IMR-90 (cell line): ENCODE data around the gene MPZ. TPM values are rescaled to one million over a fixed set of nuclear protein-coding genes. Genes with fewer than 3 reads are reported as not detected.

ENCODE experiments used
- ATAC-seq: fragments of 200-7000 bp; cut with Tn5 transposase; 2 replicates; pipeline ENCODE4 v1.9.1; 2020; ENCODE audit warnings: low read depth, mild to moderate bottlenecking, moderate library complexity
- BruUV-seq: library from RNA; stranded (reverse); fragments of 400-500 nt; replicated peaks from 2 replicates; lab custom pipeline; 2021; lab: Mats Ljungman, UMichigan
- CTCF ChIA-PET: fragments of 300-600 bp; formaldehyde crosslinking; extraction: SDS; loops from one replicate; lab custom pipeline; 2021; ENCODE audit warnings: antibody characterized with exemption; lab: Yijun Ruan, JAX
- POLR2A ChIA-PET: fragments of 300-600 bp; sonication (Branson Sonifier 250); formaldehyde crosslinking; loops from one replicate; lab custom pipeline; 2022; ENCODE audit warnings: antibody characterized with exemption; ENCODE audit not compliant: unreplicated experiment; lab: Charles Lee
- DNase-seq: peaks from one replicate; pipeline ENCODE4 v3.0.0; 2013
- H2AFZ ChIP-seq: replicated peaks from 2 replicates; pipeline ENCODE3; 2013; ENCODE audit warnings: low read length, mild to moderate bottlenecking; ENCODE audit not compliant: poor library complexity
- H2AK5ac ChIP-seq: 2 replicates; pipeline ENCODE4 v1.6.1; 2013; ENCODE audit warnings: low read depth, low read length, inconsistent platforms
- H2AK9ac ChIP-seq: replicated peaks from 2 replicates; pipeline ENCODE3; 2013; ENCODE audit warnings: mild to moderate bottlenecking, low read depth, low read length, moderate library complexity; ENCODE audit not compliant: poor library complexity
- H2BK120ac ChIP-seq: 2 replicates; pipeline ENCODE4 v1.6.1; 2013; ENCODE audit warnings: low read depth, low read length, inconsistent platforms
- H2BK15ac ChIP-seq: 3 replicates; pipeline ENCODE4 v1.6.1; 2013; ENCODE audit warnings: low read depth, low read length, inconsistent platforms
- H2BK20ac ChIP-seq: 2 replicates; pipeline ENCODE4 v1.6.1; 2013; ENCODE audit warnings: low read depth, mild to moderate bottlenecking, inconsistent platforms, low read length, moderate library complexity
- H2BK5ac ChIP-seq: 2 replicates; pipeline ENCODE4 v1.6.1; 2013; ENCODE audit warnings: mild to moderate bottlenecking, low read depth, low read length, inconsistent platforms; ENCODE audit not compliant: poor library complexity, severe bottlenecking
- H3K14ac ChIP-seq: replicated peaks from 2 replicates; pipeline ENCODE4 v1.6.1; 2013; ENCODE audit warnings: low read depth, low read length, inconsistent platforms
- H3K18ac ChIP-seq: 2 replicates; pipeline ENCODE4 v1.6.1; 2013; ENCODE audit warnings: low read depth, low read length, control low read depth
- H3K23ac ChIP-seq: 2 replicates; pipeline ENCODE4 v1.6.1; 2013; ENCODE audit warnings: low read depth, low read length, inconsistent platforms
- H3K27ac ChIP-seq: 2 replicates; pipeline ENCODE4 v1.5.1; 2013; ENCODE audit warnings: mild to moderate bottlenecking, control low read depth, low read length; ENCODE audit not compliant: insufficient read depth
- H3K27me3 ChIP-seq: 2 replicates; pipeline ENCODE4 v1.6.1; 2013; ENCODE audit warnings: low read length; ENCODE audit not compliant: control insufficient read depth, insufficient read depth
- H3K36me3 ChIP-seq: 2 replicates; pipeline ENCODE4 v1.6.1; 2013; ENCODE audit warnings: low read length, mixed read lengths; ENCODE audit not compliant: control insufficient read depth, insufficient read depth
- H3K4ac ChIP-seq: 2 replicates; pipeline ENCODE4 v1.6.1; 2013; ENCODE audit warnings: low read depth, low read length, inconsistent platforms
- H3K4me1 ChIP-seq: 2 replicates; pipeline ENCODE4 v1.6.1; 2013; ENCODE audit warnings: low read length, mixed read lengths; ENCODE audit not compliant: control insufficient read depth, insufficient read depth
- H3K4me2 ChIP-seq: 2 replicates; pipeline ENCODE4 v1.6.1; 2013; ENCODE audit warnings: low read depth, mild to moderate bottlenecking, control low read depth, low read length, moderate library complexity
- H3K4me3 ChIP-seq: 2 replicates; pipeline ENCODE4 v1.5.1; 2013; ENCODE audit warnings: low read depth, mild to moderate bottlenecking, control low read depth, low read length, moderate library complexity; ENCODE audit not compliant: insufficient read depth
- H3K56ac ChIP-seq: 2 replicates; pipeline ENCODE4 v1.6.1; 2013; ENCODE audit warnings: low read length, inconsistent platforms; ENCODE audit not compliant: insufficient read depth; ENCODE audit errors: extremely low read depth
- H3K79me1 ChIP-seq, 2 experiments: 2 replicates each; pipeline ENCODE4 v1.6.1; 2013; ENCODE audit warnings: low read length in 2 of 2, inconsistent platforms in 1 of 2, low read depth in 1 of 2
- H3K9ac ChIP-seq: 2 replicates; pipeline ENCODE4 v1.6.1; 2013; ENCODE audit warnings: low read depth, low read length, control low read depth
- H3K9me1 ChIP-seq: 2 replicates; pipeline ENCODE4 v1.6.1; 2013; ENCODE audit warnings: low read length, inconsistent platforms; ENCODE audit not compliant: insufficient read depth
- H3K9me3 ChIP-seq: 2 replicates; pipeline ENCODE4 v1.6.1; 2013; ENCODE audit warnings: low read length; ENCODE audit not compliant: control insufficient read depth, insufficient read depth
- H4K20me1 ChIP-seq: 2 replicates; pipeline ENCODE4 v1.6.1; 2013; ENCODE audit warnings: low read length, inconsistent platforms; ENCODE audit not compliant: insufficient read depth
- H4K5ac ChIP-seq: 2 replicates; pipeline ENCODE4 v1.6.1; 2013; ENCODE audit warnings: mild to moderate bottlenecking, low read depth, low read length, control low read depth
- H4K8ac ChIP-seq, 2 experiments: 2 replicates each; pipeline ENCODE4 v1.6.1; 2013; ENCODE audit warnings: low read depth in 2 of 2, low read length in 2 of 2, control low read depth in 1 of 2, inconsistent platforms in 1 of 2
- H4K91ac ChIP-seq: 2 replicates; pipeline ENCODE4 v1.6.1; 2013; ENCODE audit warnings: low read depth, low read length, inconsistent platforms; ENCODE audit not compliant: insufficient read depth
- CEBPB ChIP-seq: IDR thresholded peaks from 2 replicates; pipeline ENCODE4 v1.6.1; 2012; ENCODE audit warnings: low read depth, low read length, improper control_type of control experiment
- FOS ChIP-seq: fragments of 150-350 bp; IDR thresholded peaks from 2 replicates; pipeline ENCODE4 v1.6.1; 2016; ENCODE audit warnings: low read depth, low read length
- WGBS, 2 experiments: methylation state at CpG; one replicate each; pipeline versions ENCODE4 v1.1.5 to v1.1.7; 2013; ENCODE audit warnings: missing lambda C conversion rate in 2 of 2; ENCODE audit not compliant: insufficient read length in 1 of 2; ENCODE audit errors: extremely low coverage in 2 of 2; 5-methylcytosine and 5-hydroxymethylcytosine counted together
- dilution Hi-C: fragments of 300-500 bp; cut with HindIII; formaldehyde crosslinking; loops from one replicate; pipeline ENCODE4 v1.14.3; 2018; ENCODE audit warnings: low sequenced_read_pairs; ENCODE audit not compliant: unreplicated experiment
- in situ Hi-C: fragments of 300-500 bp; cut with MboI; formaldehyde crosslinking; loops from 3 replicates; pipeline ENCODE4 v1.14.3; 2019; ENCODE audit warnings: low sequenced_read_pairs, inconsistent platforms, mixed read lengths
- intact Hi-C: fragments of 100-400 bp; cut with micrococcal nuclease; formaldehyde crosslinking; loops from 2 replicates; pipeline ENCODE4 v1.10.0; 2022
- polyA plus RNA-seq, 3 experiments: library from polyadenylated mRNA; depleted of rRNA; stranded (reverse); fragments of >200 nt; gene quantifications; 2 replicates each; pipeline ENCODE4 v1.2.3, GENCODE V29; 2012; ENCODE audit warnings: low replicate concordance in 1 of 3
- total RNA-seq: library from RNA; depleted of rRNA; stranded (reverse); fragments of >200 nt; gene quantifications from 2 replicates; pipeline ENCODE4 v1.2.3, GENCODE V29; 2012

Gene MPZ
- total and polyA plus RNA-seq, 2 of the 4 experiments (the other 2 are of a cell fraction) = 0.18 to 0.96 TPM

- peak overlapping the region; percentile 59 for H2AFZ ChIP-seq
- in situ Hi-C loops (no loop called here), intact Hi-C loops (no loop called here), dilution Hi-C loops (no loop called here)
- WGBS, 2 experiments = no CpG with 5 or more reads among the region's 2 CpGs
- H2BK15ac ChIP-seq = no peak overlapping the region
- BruUV-seq = no TSS peak
- H3K23ac ChIP-seq = no peak overlapping the region
- H3K36me3 ChIP-seq = no peaks in the 10 kb centered on the region
- no peak overlapping the region for H4K5ac ChIP-seq
- ATAC-seq = no peak
- H3K4ac ChIP-seq = no peak overlapping the region
- ChIA-PET CTCF (interaction anchor here (1.4 kb wide), 1 partner anchor 17 kb away, joined by 5 read pairs; no protein-coding TSS in a partner anchor), POLR2A (no interaction called here)
- H3K56ac ChIP-seq = no peak overlapping the region
- H3K9me1 ChIP-seq = peaks cover 7% of the 10 kb centered on the region; the same call in 1 of the 2 replicates
- H3K9me3 ChIP-seq = no peaks in the 10 kb centered on the region
- H2BK120ac ChIP-seq = no peak overlapping the region
- H3K4me1 ChIP-seq = peaks cover 10% of the 10 kb centered on the region; the same call in 1 of the 2 replicates
- H4K20me1 ChIP-seq = no peaks in the 10 kb centered on the region
- H3K18ac ChIP-seq = no peak overlapping the region
- H3K27ac ChIP-seq = no peak overlapping the region
- DNase-seq = peak; percentile 37
- H3K14ac ChIP-seq = no peak overlapping the region
- peak; percentile 65 for TF ChIP-seq CEBPB
- TF ChIP-seq FOS = no peak
- no peak overlapping the region for H2BK20ac ChIP-seq
- H3K4me2 ChIP-seq = no peak overlapping the region
- peaks cover 5% of the 10 kb centered on the region; the same call in 1 of the 2 replicates for H3K27me3 ChIP-seq
- H2AK5ac ChIP-seq = no peak overlapping the region
- H4K8ac ChIP-seq = no peak overlapping the region
- no peak overlapping the region for H4K91ac ChIP-seq
- H3K79me1 ChIP-seq = no peaks in the 10 kb centered on the region; a peak in 1 of 4 replicates
- no peak overlapping the region for H2BK5ac ChIP-seq
- H2AK9ac ChIP-seq = peak overlapping the region; percentile 48
- H3K9ac ChIP-seq = no peak overlapping the region
- H3K4me3 ChIP-seq = no peak overlapping the region
These were observed 1.7 kb downstream of the MPZ start for GRCh38 chr1:161307892-161308638.
